ENCODE results near the gene KRT9. TPM values are rescaled to one million over a fixed set of nuclear protein-coding genes. Genes with fewer than 3 reads are reported as not detected.

The KRT9 gene
- total RNA-seq, 4 donors from 2014 or later: not detected

GRCh38 chr17:41553176-41553575 is 18.7 kb downstream of the KRT9 start:
- TF ChIP-seq CTCF (IDR thresholded peaks at IDR 0.05; ENCODE audit: low read depth): no peak

DNA sequence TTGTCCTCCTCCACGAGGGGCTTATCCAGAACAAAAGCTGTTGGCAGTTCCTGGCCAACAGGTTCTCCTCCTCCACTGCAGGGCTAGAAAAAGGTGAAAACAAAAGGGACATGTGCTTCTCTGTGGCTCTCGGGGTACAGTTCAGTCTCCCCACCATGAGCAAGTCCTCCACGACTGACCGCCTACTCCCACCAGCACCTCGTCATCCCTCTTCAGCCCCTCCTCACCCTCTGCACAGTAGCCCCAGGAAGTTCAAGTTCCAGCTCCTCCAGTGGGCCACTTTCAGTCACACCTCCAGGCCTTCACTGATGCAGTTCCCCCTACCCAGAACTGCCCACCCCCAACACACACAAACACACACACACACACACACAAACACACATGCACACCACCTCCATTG is 19.4 kb downstream of the KRT9 start:
- TF ChIP-seq CTCF (IDR thresholded peaks at IDR 0.05; ENCODE audit: low read depth): no peak

GRCh38 chr17:41551365-41551764 is 20.5 kb downstream of the KRT9 start:
- no peak for TF ChIP-seq CTCF (IDR thresholded peaks at IDR 0.05; ENCODE audit: low read depth)

DNA sequence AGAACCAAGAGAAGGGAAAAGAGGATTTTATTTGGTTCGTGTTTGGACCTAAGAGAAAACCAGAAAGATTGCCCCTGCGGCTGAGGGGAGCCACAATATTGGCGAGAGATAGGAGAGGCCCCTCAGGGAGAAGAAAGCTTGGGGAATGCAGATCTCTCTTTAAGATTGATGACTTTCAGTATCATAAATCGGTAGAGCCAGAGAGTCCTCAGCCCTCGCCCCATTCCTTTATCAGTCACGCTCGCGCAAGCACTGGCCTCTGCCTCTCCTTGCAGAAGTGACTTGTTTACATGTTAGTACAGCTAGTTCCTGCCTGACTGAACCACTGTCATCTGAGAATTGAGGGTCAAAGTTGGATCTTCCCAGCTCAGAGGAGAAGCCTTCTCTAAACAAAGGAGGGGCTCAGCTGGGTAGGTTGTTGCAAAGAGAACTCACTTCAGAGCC is 22.2 kb downstream of the KRT9 start:
- TF ChIP-seq CTCF (IDR thresholded peaks at IDR 0.05; ENCODE audit: low read depth): no peak

DNA sequence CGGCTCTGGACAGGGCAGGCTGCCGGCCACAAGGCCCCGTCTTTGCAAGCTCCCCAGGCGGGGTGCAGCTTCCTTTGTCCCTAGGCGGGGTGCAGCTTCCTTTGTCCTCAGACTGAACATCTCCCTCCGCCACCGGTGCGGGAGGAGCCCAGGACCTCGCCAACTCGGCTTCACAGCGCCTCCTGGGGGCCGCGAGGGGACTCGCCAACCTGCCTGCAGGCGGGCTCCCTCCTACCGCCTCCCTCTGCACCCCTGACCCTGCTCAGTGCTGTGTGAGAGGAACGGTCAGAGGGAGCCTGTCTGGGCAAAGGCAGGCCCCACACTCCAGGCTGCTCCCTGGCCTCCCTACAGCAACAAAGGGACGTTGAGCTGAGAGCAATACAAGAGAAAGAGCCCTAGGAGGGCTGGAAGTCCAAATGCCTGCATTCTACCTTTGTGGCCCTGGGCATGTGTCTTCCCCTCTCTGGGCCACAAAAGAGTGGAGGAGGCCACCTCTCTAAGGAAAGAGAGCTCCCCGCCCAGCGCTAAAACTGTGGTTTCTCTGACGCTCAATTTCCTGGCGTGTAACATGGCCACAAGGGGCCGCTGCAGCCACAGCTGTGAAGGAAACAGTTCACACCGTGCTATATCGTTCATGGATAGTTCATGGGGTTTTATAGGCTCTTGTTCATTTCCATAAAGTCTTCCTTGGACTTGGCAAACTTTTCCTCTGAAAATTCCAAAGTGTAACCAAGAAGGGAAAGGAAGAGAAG is 22.8 kb downstream of the KRT9 start:
- TF ChIP-seq CTCF (IDR thresholded peaks at IDR 0.05; ENCODE audit: low read depth): no peak

- no peak for TF ChIP-seq CTCF (IDR thresholded peaks at IDR 0.05; ENCODE audit: low read depth)
Measured at GRCh38 chr17:41547921-41548843, 23.7 kb downstream of the KRT9 start.

GRCh38 chr17:41547378-41547841 is 24.4 kb downstream of the KRT9 start:
- TF ChIP-seq CTCF (IDR thresholded peaks at IDR 0.05; ENCODE audit: low read depth): no peak

Data from subcutaneous adipose tissue (tissue), 4 donors.